ENCODE data around the gene SNED1.

DNA sequence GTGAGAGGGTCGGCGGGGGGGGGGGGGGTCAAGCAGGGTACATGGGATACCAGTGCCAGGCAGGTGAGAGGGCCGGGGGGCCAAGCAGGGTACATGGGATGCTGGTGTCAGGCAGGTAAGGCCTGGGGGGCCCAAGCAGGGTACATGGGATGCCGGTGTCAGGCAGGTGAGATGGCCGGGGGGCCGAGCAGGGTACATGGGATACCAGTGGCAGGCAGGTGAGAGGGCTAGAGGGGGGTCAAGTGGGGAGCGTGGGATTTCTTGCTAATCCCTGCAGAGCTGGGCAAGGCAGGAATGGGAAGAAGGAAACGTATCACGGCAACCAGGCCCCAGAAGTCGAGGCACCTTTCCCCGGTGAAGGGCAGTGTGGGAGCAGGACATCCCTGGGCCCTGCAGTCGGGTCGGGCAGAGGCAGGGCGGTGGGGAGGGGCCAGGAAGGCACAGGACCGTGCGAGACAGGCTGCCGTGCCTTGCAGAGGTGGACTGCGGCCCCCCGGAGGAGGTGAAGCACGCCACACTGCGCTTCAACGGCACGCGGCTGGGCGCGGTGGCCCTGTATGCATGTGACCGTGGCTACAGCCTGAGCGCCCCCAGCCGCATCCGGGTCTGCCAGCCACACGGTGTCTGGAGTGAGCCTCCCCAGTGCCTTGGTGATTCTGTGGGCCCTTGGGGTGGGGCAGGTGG lies 54.4 kb downstream of the SNED1 start:
- TF ChIP-seq, protein P1, sequence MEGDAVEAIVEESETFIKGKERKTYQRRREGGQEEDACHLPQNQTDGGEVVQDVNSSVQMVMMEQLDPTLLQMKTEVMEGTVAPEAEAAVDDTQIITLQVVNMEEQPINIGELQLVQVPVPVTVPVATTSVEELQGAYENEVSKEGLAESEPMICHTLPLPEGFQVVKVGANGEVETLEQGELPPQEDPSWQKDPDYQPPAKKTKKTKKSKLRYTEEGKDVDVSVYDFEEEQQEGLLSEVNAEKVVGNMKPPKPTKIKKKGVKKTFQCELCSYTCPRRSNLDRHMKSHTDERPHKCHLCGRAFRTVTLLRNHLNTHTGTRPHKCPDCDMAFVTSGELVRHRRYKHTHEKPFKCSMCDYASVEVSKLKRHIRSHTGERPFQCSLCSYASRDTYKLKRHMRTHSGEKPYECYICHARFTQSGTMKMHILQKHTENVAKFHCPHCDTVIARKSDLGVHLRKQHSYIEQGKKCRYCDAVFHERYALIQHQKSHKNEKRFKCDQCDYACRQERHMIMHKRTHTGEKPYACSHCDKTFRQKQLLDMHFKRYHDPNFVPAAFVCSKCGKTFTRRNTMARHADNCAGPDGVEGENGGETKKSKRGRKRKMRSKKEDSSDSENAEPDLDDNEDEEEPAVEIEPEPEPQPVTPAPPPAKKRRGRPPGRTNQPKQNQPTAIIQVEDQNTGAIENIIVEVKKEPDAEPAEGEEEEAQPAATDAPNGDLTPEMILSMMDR (IDR thresholded peaks at IDR 0.05): no peak
- TF ChIP-seq POLR2A (IDR thresholded peaks at IDR 0.05): no peak

All from breast epithelium (tissue), 3 donors.